IMR-90 (cell line): ENCODE results near the gene PRKN. TPM values are rescaled to one million over a fixed set of nuclear protein-coding genes. Genes with fewer than 3 reads are reported as not detected.

Experiments
- ATAC-seq: fragments of 200-7000 bp; cut with Tn5 transposase; 2 replicates; pipeline ENCODE4 v1.9.1; 2020; ENCODE audit warnings: low read depth, mild to moderate bottlenecking, moderate library complexity
- BruUV-seq: library from RNA; stranded (reverse); fragments of 400-500 nt; replicated peaks from 2 replicates; lab custom pipeline; 2021; lab: Mats Ljungman, UMichigan
- CTCF ChIA-PET: fragments of 300-600 bp; formaldehyde crosslinking; extraction: SDS; loops from one replicate; lab custom pipeline; 2021; ENCODE audit warnings: antibody characterized with exemption; lab: Yijun Ruan, JAX
- POLR2A ChIA-PET: fragments of 300-600 bp; sonication (Branson Sonifier 250); formaldehyde crosslinking; loops from one replicate; lab custom pipeline; 2022; ENCODE audit warnings: antibody characterized with exemption; ENCODE audit not compliant: unreplicated experiment; lab: Charles Lee
- DNase-seq: peaks from one replicate; pipeline ENCODE4 v3.0.0; 2013
- H2AFZ ChIP-seq: replicated peaks from 2 replicates; pipeline ENCODE3; 2013; ENCODE audit warnings: low read length, mild to moderate bottlenecking; ENCODE audit not compliant: poor library complexity
- H2AK5ac ChIP-seq: 2 replicates; pipeline ENCODE4 v1.6.1; 2013; ENCODE audit warnings: low read depth, low read length, inconsistent platforms
- H2AK9ac ChIP-seq: replicated peaks from 2 replicates; pipeline ENCODE3; 2013; ENCODE audit warnings: mild to moderate bottlenecking, low read depth, low read length, moderate library complexity; ENCODE audit not compliant: poor library complexity
- H2BK120ac ChIP-seq: 2 replicates; pipeline ENCODE4 v1.6.1; 2013; ENCODE audit warnings: low read depth, low read length, inconsistent platforms
- H2BK15ac ChIP-seq: 3 replicates; pipeline ENCODE4 v1.6.1; 2013; ENCODE audit warnings: low read depth, low read length, inconsistent platforms
- H2BK20ac ChIP-seq: 2 replicates; pipeline ENCODE4 v1.6.1; 2013; ENCODE audit warnings: low read depth, mild to moderate bottlenecking, inconsistent platforms, low read length, moderate library complexity
- H2BK5ac ChIP-seq: 2 replicates; pipeline ENCODE4 v1.6.1; 2013; ENCODE audit warnings: mild to moderate bottlenecking, low read depth, low read length, inconsistent platforms; ENCODE audit not compliant: poor library complexity, severe bottlenecking
- H3K14ac ChIP-seq: replicated peaks from 2 replicates; pipeline ENCODE4 v1.6.1; 2013; ENCODE audit warnings: low read depth, low read length, inconsistent platforms
- H3K18ac ChIP-seq: 2 replicates; pipeline ENCODE4 v1.6.1; 2013; ENCODE audit warnings: low read depth, low read length, control low read depth
- H3K23ac ChIP-seq: 2 replicates; pipeline ENCODE4 v1.6.1; 2013; ENCODE audit warnings: low read depth, low read length, inconsistent platforms
- H3K27ac ChIP-seq: 2 replicates; pipeline ENCODE4 v1.5.1; 2013; ENCODE audit warnings: mild to moderate bottlenecking, control low read depth, low read length; ENCODE audit not compliant: insufficient read depth
- H3K27me3 ChIP-seq: 2 replicates; pipeline ENCODE4 v1.6.1; 2013; ENCODE audit warnings: low read length; ENCODE audit not compliant: control insufficient read depth, insufficient read depth
- H3K36me3 ChIP-seq: 2 replicates; pipeline ENCODE4 v1.6.1; 2013; ENCODE audit warnings: low read length, mixed read lengths; ENCODE audit not compliant: control insufficient read depth, insufficient read depth
- H3K4ac ChIP-seq: 2 replicates; pipeline ENCODE4 v1.6.1; 2013; ENCODE audit warnings: low read depth, low read length, inconsistent platforms
- H3K4me1 ChIP-seq: 2 replicates; pipeline ENCODE4 v1.6.1; 2013; ENCODE audit warnings: low read length, mixed read lengths; ENCODE audit not compliant: control insufficient read depth, insufficient read depth
- H3K4me2 ChIP-seq: 2 replicates; pipeline ENCODE4 v1.6.1; 2013; ENCODE audit warnings: low read depth, mild to moderate bottlenecking, control low read depth, low read length, moderate library complexity
- H3K4me3 ChIP-seq: 2 replicates; pipeline ENCODE4 v1.5.1; 2013; ENCODE audit warnings: low read depth, mild to moderate bottlenecking, control low read depth, low read length, moderate library complexity; ENCODE audit not compliant: insufficient read depth
- H3K56ac ChIP-seq: 2 replicates; pipeline ENCODE4 v1.6.1; 2013; ENCODE audit warnings: low read length, inconsistent platforms; ENCODE audit not compliant: insufficient read depth; ENCODE audit errors: extremely low read depth
- H3K79me1 ChIP-seq, 2 experiments: 2 replicates each; pipeline ENCODE4 v1.6.1; 2013; ENCODE audit warnings: low read length in 2 of 2, inconsistent platforms in 1 of 2, low read depth in 1 of 2
- H3K9ac ChIP-seq: 2 replicates; pipeline ENCODE4 v1.6.1; 2013; ENCODE audit warnings: low read depth, low read length, control low read depth
- H3K9me1 ChIP-seq: 2 replicates; pipeline ENCODE4 v1.6.1; 2013; ENCODE audit warnings: low read length, inconsistent platforms; ENCODE audit not compliant: insufficient read depth
- H3K9me3 ChIP-seq: 2 replicates; pipeline ENCODE4 v1.6.1; 2013; ENCODE audit warnings: low read length; ENCODE audit not compliant: control insufficient read depth, insufficient read depth
- H4K20me1 ChIP-seq: 2 replicates; pipeline ENCODE4 v1.6.1; 2013; ENCODE audit warnings: low read length, inconsistent platforms; ENCODE audit not compliant: insufficient read depth
- H4K5ac ChIP-seq: 2 replicates; pipeline ENCODE4 v1.6.1; 2013; ENCODE audit warnings: mild to moderate bottlenecking, low read depth, low read length, control low read depth
- H4K8ac ChIP-seq, 2 experiments: 2 replicates each; pipeline ENCODE4 v1.6.1; 2013; ENCODE audit warnings: low read depth in 2 of 2, low read length in 2 of 2, control low read depth in 1 of 2, inconsistent platforms in 1 of 2
- H4K91ac ChIP-seq: 2 replicates; pipeline ENCODE4 v1.6.1; 2013; ENCODE audit warnings: low read depth, low read length, inconsistent platforms; ENCODE audit not compliant: insufficient read depth
- WGBS, 2 experiments: methylation state at CpG; one replicate each; pipeline versions ENCODE4 v1.1.5 to v1.1.7; 2013; ENCODE audit warnings: missing lambda C conversion rate in 2 of 2; ENCODE audit not compliant: insufficient read length in 1 of 2; ENCODE audit errors: extremely low coverage in 2 of 2; 5-methylcytosine and 5-hydroxymethylcytosine counted together
- dilution Hi-C: fragments of 300-500 bp; cut with HindIII; formaldehyde crosslinking; loops from one replicate; pipeline ENCODE4 v1.14.3; 2018; ENCODE audit warnings: low sequenced_read_pairs; ENCODE audit not compliant: unreplicated experiment
- in situ Hi-C: fragments of 300-500 bp; cut with MboI; formaldehyde crosslinking; loops from 3 replicates; pipeline ENCODE4 v1.14.3; 2019; ENCODE audit warnings: low sequenced_read_pairs, inconsistent platforms, mixed read lengths
- intact Hi-C: fragments of 100-400 bp; cut with micrococcal nuclease; formaldehyde crosslinking; loops from 2 replicates; pipeline ENCODE4 v1.10.0; 2022
- polyA plus RNA-seq, 3 experiments: library from polyadenylated mRNA; depleted of rRNA; stranded (reverse); fragments of >200 nt; gene quantifications; 2 replicates each; pipeline ENCODE4 v1.2.3, GENCODE V29; 2012; ENCODE audit warnings: low replicate concordance in 1 of 3
- total RNA-seq: library from RNA; depleted of rRNA; stranded (reverse); fragments of >200 nt; gene quantifications from 2 replicates; pipeline ENCODE4 v1.2.3, GENCODE V29; 2012
- TF ChIP-seq, protein P1 (sequence below): fragments of 150-350 bp; IDR thresholded peaks from 2 replicates; pipeline ENCODE4 v1.6.1; 2016; ENCODE audit warnings: low read depth, mild to moderate bottlenecking, low read length, moderate library complexity, borderline replicate concordance

Gene PRKN
- total and polyA plus RNA-seq, 2 of the 4 experiments (the other 2 are of a cell fraction): 0.15 to 0.18 TPM

DNA sequence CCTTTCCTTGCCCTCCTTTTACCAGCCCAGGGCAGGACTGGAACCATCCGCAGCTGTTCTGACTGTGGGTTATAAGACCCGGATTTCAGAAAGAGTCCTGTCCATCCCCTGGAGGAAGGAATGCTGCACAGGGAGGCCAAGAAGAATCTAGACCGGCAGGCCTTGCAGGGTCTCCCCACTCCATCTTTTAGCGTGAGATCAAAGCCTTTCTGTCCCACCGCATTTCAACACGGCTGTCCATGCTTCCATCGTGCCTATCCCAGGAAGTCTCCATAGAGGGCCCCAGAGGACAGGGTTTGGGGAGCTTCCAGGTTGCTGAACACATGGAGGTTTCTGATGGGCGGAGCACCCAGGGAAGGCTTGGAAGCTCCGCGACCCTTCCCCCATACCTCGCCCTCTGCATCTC, 1374.4 kb downstream of the PRKN start:
- H3K9me1 ChIP-seq: no peaks in the 10 kb centered on the region
- no peak overlapping the region for H4K91ac ChIP-seq
- H4K5ac ChIP-seq: no peak overlapping the region
- DNase-seq (no peak), ATAC-seq (no peak)
- TF ChIP-seq, protein P1, sequence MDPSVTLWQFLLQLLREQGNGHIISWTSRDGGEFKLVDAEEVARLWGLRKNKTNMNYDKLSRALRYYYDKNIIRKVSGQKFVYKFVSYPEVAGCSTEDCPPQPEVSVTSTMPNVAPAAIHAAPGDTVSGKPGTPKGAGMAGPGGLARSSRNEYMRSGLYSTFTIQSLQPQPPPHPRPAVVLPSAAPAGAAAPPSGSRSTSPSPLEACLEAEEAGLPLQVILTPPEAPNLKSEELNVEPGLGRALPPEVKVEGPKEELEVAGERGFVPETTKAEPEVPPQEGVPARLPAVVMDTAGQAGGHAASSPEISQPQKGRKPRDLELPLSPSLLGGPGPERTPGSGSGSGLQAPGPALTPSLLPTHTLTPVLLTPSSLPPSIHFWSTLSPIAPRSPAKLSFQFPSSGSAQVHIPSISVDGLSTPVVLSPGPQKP: no peak
- H2AFZ ChIP-seq: no peak overlapping the region
- no peaks in the 10 kb centered on the region for H3K27me3 ChIP-seq
- no peak overlapping the region for H3K4ac ChIP-seq
- H3K14ac ChIP-seq: no peak overlapping the region
- no peak overlapping the region for H2BK5ac ChIP-seq
- H2BK20ac ChIP-seq: no peak overlapping the region
- ChIA-PET CTCF (no interaction called here), POLR2A (no interaction called here)
- no TSS peak for BruUV-seq
- no peak overlapping the region for H3K4me3 ChIP-seq
- no peak overlapping the region for H3K23ac ChIP-seq
- H2AK5ac ChIP-seq: no peak overlapping the region
- in situ Hi-C loops: no loop called here
- intact Hi-C loops: no loop called here
- dilution Hi-C loops: no loop called here
- no peaks in the 10 kb centered on the region for H3K4me1 ChIP-seq
- no peak overlapping the region for H2BK120ac ChIP-seq
- H3K18ac ChIP-seq: no peak overlapping the region
- H4K20me1 ChIP-seq: no peaks in the 10 kb centered on the region
- H3K27ac ChIP-seq: no peak overlapping the region
- no peak overlapping the region for H2BK15ac ChIP-seq
- H3K9me3 ChIP-seq: no peaks in the 10 kb centered on the region
- H3K4me2 ChIP-seq: no peak overlapping the region
- H3K36me3 ChIP-seq: no peaks in the 10 kb centered on the region
- H4K8ac ChIP-seq: no peak overlapping the region
- H3K56ac ChIP-seq: no peak overlapping the region
- H2AK9ac ChIP-seq: no peak overlapping the region
- no peaks in the 10 kb centered on the region for H3K79me1 ChIP-seq
- WGBS, 2 experiments: 100% methylated on average over 1 of the region's 11 CpGs; no CpG with 5 or more reads in 1 of the 2 experiments
- no peak overlapping the region for H3K9ac ChIP-seq
